ENCODE results near the gene GLP1R.

Gene GLP1R

DNA sequence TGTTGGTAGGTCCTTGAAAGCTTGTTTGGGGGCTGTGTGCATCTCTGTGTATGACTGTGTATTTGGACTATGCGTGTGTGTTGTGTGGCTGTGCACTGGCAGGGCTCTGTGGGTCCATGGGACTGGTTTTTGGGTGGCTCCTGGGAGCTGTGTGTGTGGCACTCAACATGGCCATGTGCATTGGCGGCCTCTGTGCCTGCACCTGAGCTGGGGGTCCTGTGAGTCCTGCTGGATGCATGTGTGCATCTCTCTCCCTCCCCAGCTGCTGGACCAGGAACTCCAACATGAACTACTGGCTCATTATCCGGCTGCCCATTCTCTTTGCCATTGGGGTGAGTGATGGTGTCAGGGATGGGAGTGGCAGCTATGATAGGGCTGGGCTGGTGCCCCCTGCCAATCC, 30.1 kb downstream of the GLP1R start:
- H3K9me3 ChIP-seq = no peaks in the 10 kb centered on the region
- no peak overlapping the region for H3K4me3 ChIP-seq (ENCODE audit: low read depth, low read length)
- TF ChIP-seq, protein P1, sequence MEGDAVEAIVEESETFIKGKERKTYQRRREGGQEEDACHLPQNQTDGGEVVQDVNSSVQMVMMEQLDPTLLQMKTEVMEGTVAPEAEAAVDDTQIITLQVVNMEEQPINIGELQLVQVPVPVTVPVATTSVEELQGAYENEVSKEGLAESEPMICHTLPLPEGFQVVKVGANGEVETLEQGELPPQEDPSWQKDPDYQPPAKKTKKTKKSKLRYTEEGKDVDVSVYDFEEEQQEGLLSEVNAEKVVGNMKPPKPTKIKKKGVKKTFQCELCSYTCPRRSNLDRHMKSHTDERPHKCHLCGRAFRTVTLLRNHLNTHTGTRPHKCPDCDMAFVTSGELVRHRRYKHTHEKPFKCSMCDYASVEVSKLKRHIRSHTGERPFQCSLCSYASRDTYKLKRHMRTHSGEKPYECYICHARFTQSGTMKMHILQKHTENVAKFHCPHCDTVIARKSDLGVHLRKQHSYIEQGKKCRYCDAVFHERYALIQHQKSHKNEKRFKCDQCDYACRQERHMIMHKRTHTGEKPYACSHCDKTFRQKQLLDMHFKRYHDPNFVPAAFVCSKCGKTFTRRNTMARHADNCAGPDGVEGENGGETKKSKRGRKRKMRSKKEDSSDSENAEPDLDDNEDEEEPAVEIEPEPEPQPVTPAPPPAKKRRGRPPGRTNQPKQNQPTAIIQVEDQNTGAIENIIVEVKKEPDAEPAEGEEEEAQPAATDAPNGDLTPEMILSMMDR (IDR thresholded peaks at IDR 0.05; ENCODE audit: low read depth, low read length) = no peak
- DNase-seq = no peak
- H3K4me1 ChIP-seq = no peaks in the 10 kb centered on the region
- H3K36me3 ChIP-seq = no peaks in the 10 kb centered on the region
- H3K27me3 ChIP-seq = no peaks in the 10 kb centered on the region

DNA sequence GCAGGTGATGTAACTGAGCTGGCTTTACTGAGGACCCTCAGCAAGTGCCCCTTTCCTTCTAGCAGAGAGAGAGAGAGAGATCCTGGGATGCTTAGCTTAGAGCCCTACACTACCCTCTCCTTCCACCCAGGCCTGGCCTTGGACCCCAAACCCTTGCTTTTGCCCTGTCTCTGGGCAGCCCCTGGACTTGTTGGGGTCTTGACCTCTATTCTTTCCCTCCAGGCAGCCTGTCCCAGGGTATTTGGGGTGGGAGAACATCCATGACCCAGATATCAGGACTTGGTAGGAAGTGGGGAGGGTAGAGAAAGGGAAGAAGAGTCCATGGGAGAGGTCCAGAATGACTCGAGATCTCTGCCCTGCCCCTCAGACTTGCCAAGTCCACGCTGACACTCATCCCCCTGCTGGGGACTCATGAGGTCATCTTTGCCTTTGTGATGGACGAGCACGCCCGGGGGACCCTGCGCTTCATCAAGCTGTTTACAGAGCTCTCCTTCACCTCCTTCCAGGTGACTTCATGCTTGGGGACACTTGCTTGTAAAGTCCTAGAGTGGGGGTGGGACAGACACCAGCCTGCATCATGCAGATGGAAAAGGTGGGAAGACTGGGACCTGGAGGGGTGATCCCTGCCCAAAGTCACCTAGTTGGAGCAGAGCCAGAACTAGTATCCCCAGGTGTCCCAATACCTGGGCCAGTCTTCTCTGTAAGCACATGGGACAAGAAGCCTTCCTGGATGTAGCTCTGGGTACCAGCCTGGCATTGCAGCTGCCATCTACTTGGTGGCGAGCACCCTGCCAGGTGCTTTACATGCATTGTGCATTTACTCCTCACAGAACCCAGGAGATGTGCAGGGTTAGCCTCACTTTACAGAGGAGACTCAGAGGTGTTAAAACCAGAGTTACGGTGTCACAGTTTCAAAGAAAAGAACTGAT, 30.9 kb downstream of the GLP1R start:
- no peaks in the 10 kb centered on the region for H3K4me1 ChIP-seq
- no peaks in the 10 kb centered on the region for H3K36me3 ChIP-seq
- H3K9me3 ChIP-seq = no peaks in the 10 kb centered on the region
- DNase-seq = no peak
- TF ChIP-seq, protein P1 (IDR thresholded peaks at IDR 0.05; ENCODE audit: low read depth, low read length) = no peak
- no peak overlapping the region for H3K4me3 ChIP-seq (ENCODE audit: low read depth, low read length)
- H3K27me3 ChIP-seq = no peaks in the 10 kb centered on the region; the same call in 1 of the 2 replicates

DNA sequence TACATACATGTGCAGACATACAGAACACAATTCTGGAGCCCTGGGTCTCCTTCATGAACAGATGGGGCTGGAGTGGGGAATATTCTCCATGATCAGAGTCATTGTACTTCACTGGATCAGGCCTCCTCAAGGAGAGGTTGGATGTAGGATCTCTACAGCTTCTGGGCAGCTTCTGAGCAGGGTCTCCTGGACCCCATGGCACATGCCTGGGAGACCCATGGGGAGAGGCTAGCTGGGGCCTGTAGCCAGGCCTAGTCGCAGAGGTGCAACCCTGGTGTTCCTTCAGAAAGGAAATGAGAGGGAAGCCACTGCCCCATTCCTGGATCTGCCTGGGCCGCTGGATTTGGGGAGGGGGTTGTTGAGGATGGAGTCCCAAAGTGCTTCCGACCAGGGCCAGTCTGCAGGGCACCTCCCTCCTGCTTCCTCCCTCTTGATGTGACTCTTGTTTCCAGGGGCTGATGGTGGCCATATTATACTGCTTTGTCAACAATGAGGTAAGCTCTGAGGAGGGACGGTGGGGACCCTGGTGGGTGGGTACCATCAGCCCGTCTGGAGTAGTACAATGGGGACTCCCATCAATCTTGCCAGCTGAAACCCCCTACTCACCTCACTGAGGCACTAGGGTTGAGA, 31.8 kb downstream of the GLP1R start:
- Histone ChIP-seq H3K9me3 (no peaks in the 10 kb centered on the region), H3K27me3 (no peaks in the 10 kb centered on the region; the same call in 1 of the 2 replicates), H3K36me3 (no peaks in the 10 kb centered on the region), H3K4me1 (no peaks in the 10 kb centered on the region), H3K4me3 (ENCODE audit: low read depth, low read length) (no peak overlapping the region)
- TF ChIP-seq, protein P1 (IDR thresholded peaks at IDR 0.05; ENCODE audit: low read depth, low read length) = no peak
- DNase-seq = no peak

DNA sequence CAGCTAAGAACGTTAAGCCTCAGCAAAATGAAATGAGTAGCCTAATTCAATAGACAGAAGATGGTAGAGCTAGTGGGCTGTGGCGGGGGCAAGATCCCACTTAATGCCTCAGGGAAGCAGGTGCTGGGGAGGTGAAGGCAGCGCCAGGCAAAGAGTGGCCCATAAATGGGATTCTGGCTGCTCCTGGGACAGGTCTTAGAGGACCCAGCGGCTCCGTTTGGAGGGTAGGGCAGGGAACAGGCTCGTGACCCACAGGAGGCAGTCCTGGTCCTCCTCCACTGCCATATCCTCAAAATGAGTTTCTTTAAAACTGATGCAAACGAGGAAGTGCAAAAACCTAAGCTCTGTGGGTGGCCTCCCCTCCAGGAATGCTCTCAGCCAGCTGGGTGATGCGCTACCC, 33.7 kb downstream of the GLP1R start:
- Histone ChIP-seq H3K27me3 (peaks cover 6% of the 10 kb centered on the region), H3K36me3 (no peaks in the 10 kb centered on the region), H3K4me1 (no peaks in the 10 kb centered on the region), H3K9me3 (no peaks in the 10 kb centered on the region), H3K4me3 (ENCODE audit: low read depth, low read length) (no peak overlapping the region)
- TF ChIP-seq, protein P1 (IDR thresholded peaks at IDR 0.05; ENCODE audit: low read depth, low read length) = no peak
- no peak for DNase-seq

DNA sequence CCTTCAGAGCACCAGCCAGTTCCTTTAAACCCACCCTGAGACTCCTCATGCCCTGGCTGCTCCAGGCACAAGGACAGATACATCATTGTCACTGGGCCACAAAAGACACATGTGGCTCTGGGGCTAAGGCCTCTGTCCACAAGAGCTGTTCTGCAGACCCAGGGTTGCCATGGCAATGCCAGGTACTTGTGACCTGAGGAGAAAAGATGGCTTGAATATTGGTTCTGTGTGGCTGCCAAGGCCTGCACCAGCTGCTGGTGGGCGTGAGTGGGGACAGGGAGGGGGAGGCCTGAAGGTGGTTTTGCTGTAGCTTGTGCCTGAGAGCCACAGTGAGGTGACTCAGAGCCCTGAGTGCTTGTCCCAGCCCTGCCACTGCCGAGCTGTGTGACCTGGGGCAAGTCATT, 34.7 kb downstream of the GLP1R start:
- Histone ChIP-seq H3K27me3 (peaks cover 8% of the 10 kb centered on the region), H3K4me3 (ENCODE audit: low read depth, low read length) (no peak overlapping the region), H3K36me3 (no peaks in the 10 kb centered on the region), H3K9me3 (no peaks in the 10 kb centered on the region), H3K4me1 (no peaks in the 10 kb centered on the region)
- TF ChIP-seq, protein P1 (IDR thresholded peaks at IDR 0.05; ENCODE audit: low read depth, low read length) = no peak
- DNase-seq = no peak

DNA sequence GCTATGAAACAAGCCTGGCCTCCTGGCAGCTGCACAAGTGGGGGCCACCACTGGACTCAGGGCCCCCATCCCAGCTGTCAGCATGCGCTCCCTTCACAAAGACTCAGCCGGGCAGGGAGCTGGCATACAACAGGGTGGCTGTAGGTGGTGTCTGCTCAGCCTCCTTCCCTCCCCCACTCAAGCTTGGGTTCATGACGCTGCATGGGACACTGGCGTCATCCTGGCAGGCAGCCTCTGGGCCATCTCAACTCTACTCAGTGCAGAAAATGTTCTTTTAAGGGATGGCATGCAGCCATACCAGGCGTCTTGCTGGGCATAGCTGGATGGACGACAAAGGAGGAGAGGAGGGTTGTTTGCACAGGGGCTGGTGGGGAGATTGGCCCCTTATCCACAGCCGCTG, 35.9 kb downstream of the GLP1R start:
- no peaks in the 10 kb centered on the region for H3K36me3 ChIP-seq
- peaks cover 8% of the 10 kb centered on the region for H3K27me3 ChIP-seq
- H3K4me1 ChIP-seq = no peaks in the 10 kb centered on the region
- DNase-seq = no peak
- H3K9me3 ChIP-seq = no peaks in the 10 kb centered on the region
- no peak overlapping the region for H3K4me3 ChIP-seq (ENCODE audit: low read depth, low read length)
- TF ChIP-seq, protein P1 (IDR thresholded peaks at IDR 0.05; ENCODE audit: low read depth, low read length) = no peak

Measured in BE2C (cell line).